RWPE1 (cell line): ENCODE measurements around the gene SCAMP2.

ENCODE experiments used
- CTCF ChIA-PET: fragments of 350-600 bp; sonication (Branson Sonifier 250); formaldehyde crosslinking; extraction: SDS; loops from one replicate; lab custom pipeline; 2021; lab: Yijun Ruan, JAX
- POLR2A ChIA-PET: fragments of 400-600 bp; formaldehyde crosslinking; extraction: SDS; loops from one replicate; lab custom pipeline; 2020; ENCODE audit warnings: antibody characterized with exemption; ENCODE audit not compliant: low non-redundant PET; lab: Yijun Ruan, JAX
- DNase-seq: peaks from one replicate; pipeline ENCODE4 v3.0.0; 2012; ENCODE audit warnings: low spot score
- H3K27ac ChIP-seq: fragments of 450-650 bp; 2 replicates; pipeline ENCODE4 v1.5.1; 2017
- CTCF ChIP-seq: fragments of 450-650 bp; conservative IDR thresholded peaks from 2 replicates; pipeline ENCODE4 v1.5.1; 2017; ENCODE audit warnings: low read depth, mild to moderate bottlenecking

Gene SCAMP2

DNA sequence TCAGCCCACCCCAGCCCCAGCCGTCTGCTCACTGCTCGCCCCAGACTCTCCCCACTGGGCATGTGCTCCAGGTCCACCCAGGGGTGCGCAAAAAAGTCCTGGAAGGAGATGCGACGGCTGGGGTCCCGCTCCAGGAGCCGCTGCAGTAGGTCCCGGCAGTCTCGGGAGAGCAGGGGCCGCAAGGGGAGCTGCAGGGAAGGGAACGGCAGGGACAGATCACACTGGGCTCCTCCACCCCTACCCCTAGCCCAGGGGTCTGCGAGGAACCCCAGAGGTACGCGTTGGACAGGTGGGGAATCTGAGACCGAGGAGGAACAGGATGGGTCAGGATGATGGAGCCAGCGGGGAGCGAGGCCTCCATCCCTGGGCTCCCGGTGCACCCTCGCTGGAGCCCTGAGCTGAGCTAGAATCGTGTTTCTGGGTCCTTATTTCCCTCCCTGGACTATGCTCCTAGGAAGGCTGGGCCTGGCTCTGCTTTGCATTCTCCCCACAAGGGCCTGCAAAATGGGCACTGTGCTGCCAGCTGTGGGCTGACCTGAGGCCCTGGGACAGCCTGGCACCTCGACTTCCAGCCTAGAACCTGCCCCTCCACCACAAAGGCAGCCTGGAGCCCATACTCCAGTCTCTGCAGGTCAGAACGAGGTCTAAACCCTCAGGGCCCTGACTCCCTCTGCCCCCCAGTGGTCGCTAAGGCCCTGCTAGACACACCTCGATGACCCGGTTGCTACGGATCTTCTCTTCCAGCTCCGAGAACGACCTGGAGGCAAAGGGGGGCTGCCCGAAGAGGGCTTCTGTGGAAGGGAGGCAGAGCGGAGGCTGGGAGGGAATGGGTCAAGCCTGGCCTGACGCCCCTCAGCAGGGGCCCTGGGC is 33.4 kb downstream of the SCAMP2 start:
- no peak for TF ChIP-seq CTCF
- ChIA-PET CTCF (no interaction called here), POLR2A (interaction anchor here (0.6 kb wide), 1 partner anchor 65 kb away, joined by 3 read pairs; no protein-coding TSS in a partner anchor)
- DNase-seq, result no peak
- H3K27ac ChIP-seq, result peak overlapping the region; percentile 81

DNA sequence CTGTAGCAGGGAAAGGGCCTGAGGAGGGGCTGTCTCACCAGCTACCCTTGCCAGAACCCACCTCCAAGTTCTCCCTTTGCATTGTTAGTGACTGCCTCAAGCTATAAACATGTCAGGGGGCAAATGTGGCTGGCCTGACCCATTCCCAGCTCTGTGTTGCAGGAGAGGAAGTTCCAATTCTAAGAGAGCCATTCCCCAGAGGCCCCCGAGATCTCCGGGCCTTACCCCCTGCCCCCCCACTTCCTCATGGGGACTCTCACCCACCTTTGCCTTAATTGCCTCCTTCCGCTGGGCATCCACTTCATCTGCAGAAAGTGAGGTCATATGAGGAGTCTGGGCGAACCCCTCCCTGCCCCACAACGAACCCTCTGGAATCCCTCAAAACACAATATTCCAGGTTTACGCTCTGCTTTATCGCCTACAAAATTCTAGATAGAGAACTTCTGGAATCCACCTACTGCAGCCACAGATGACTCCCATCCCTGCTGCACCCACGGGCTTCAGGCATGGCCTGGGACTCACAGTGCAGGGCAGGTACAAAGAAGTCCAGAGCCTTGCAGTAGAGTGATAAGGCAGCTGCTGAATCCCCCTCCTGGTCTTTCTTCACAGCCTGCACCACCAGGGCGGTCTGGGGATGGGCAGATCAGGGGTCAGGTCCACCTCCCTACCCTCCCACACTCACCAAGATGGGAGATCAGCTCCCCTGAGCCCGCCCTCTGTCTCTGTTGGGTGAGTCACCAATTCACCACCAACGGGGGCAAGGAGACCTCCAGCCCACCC is 34.2 kb downstream of the SCAMP2 start:
- no peak for DNase-seq
- H3K27ac ChIP-seq, result peak overlapping the region; percentile 9; the same call in 1 of the 2 replicates
- no peak for TF ChIP-seq CTCF
- ChIA-PET CTCF (no interaction called here), POLR2A (no interaction called here)

DNA sequence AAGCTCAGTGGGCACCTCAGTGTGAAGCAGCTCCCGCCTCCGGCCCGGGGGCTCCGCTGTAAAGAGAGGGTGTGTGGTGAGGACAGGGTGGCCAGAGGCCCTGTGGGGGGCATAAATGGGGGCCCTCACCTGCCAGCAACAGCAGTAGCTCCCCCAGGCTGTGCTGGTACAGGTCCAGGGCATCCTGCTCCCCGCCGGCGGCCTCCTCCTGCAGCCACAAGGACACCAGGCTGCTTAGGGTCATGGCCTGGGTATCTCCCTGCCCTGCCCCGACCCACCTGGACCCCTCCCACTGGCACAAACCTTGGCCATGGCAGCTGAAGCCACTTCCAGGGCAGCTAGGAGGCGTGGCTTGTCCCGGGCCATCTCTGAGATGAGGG is 35.0 kb downstream of the SCAMP2 start:
- no peak for TF ChIP-seq CTCF
- ChIA-PET POLR2A (no interaction called here), CTCF (interaction anchor here (0.7 kb wide), 1 partner anchor 63 kb away, joined by 5 read pairs; no protein-coding TSS in a partner anchor)
- DNase-seq, result no peak
- no peak overlapping the region; the same call in 1 of the 2 replicates for H3K27ac ChIP-seq

DNA sequence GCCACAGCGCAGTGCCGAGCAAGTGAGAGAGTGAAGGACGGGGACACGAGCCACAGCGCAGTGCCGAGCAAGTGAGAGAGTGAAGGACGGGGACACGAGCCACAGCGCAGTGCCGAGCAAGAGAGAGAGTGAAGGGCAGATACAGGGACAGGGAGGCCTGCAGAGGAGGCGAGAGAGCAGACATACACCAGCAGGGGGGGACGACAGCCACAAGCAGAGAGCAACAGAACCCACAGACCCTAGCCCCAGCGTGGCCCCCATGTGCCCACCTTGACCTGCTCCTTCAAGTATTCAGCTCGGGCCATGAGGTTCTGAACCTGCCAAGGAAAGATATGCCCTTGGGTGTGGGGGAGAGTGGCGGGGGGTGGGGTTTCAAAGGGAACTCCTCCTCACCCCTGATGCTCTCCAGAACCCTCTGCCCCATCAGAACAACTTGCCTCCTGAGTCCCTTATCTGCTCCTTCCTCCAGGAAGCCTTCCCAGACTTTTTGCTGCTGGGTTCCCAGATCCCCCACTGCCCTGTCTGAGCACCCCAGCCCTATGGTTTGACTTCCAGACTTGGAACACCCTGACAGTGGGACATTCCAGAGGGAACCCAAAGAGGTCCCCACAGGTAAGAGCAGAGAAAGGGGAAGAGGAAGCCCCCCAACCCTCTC is 35.6 kb downstream of the SCAMP2 start:
- ChIA-PET POLR2A (no interaction called here), CTCF (interaction anchor here (0.6 to 1.0 kb wide), 5 partner anchors 24 to 74 kb away, joined by 3 to 5 read pairs (median 3); no protein-coding TSS in a partner anchor)
- no peak for DNase-seq
- no peak for TF ChIP-seq CTCF
- H3K27ac ChIP-seq, result no peak overlapping the region

- POLR2A ChIA-PET, result interaction anchor here (0.5 kb wide), 1 partner anchor 26 kb away, joined by 3 read pairs; no protein-coding TSS in a partner anchor
- TF ChIP-seq CTCF, result no peak
- CTCF ChIA-PET, result interaction anchor here (0.6 to 1.6 kb wide), 4 partner anchors 23 to 74 kb away, joined by 3 to 6 read pairs (median 3); no protein-coding TSS in a partner anchor
- no peak for DNase-seq
- H3K27ac ChIP-seq, result no peak overlapping the region
Observed at GRCh38 chr15:74836846-74837245, 36.3 kb downstream of the SCAMP2 start.

DNA sequence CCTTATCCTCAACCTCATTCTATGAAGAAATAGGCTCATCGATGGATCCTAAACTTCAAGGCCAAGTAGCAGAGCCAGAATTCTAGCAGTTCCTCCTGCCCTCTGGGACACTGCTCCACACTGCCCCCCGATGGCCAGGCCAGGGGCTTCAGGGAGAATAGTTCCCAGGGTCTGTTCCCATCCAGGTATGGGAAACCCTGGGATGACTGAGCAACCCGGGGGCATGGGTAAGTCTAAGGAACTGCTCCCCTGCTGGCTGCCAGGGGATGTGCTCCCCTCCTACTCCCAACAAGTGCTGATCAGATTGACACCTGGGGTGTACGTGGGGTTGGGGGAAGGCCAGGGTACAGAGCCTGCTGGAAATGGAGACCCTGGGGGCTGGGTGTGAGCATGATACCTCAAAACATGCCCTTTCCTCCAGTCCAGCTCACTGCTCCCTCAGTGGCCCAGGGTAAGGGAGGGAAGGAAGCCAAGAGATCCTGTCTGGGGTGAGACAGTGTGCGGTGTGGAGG is 37.8 kb downstream of the SCAMP2 start:
- CTCF ChIA-PET, result interaction anchor here (0.6 to 1.6 kb wide), 6 partner anchors 18 to 525 kb away, joined by 3 to 6 read pairs (median 4); no protein-coding TSS in a partner anchor
- peak; percentile 78 for TF ChIP-seq CTCF
- H3K27ac ChIP-seq, result peak overlapping the region; percentile 34
- DNase-seq, result peak; percentile 85
- POLR2A ChIA-PET, result interaction anchor here (0.7 kb wide), 1 partner anchor 15 kb away, joined by 10 read pairs; no protein-coding TSS in a partner anchor
